Measurements from ENCODE around the gene C19orf12. TPM values are rescaled to one million over a fixed set of nuclear protein-coding genes. Genes with fewer than 3 reads are reported as not detected.

C19orf12 gene
- total RNA-seq, 4 donors from 2014 or later: 118 to 324 (median 167) TPM

- TF ChIP-seq CTCF (IDR thresholded peaks at IDR 0.05; ENCODE audit: low read depth): no peak
Measured at GRCh38 chr19:29712744-29713516, 2.1 kb downstream of the C19orf12 start.

GRCh38 chr19:29711584-29712132 is 3.4 kb downstream of the C19orf12 start:
- no peak for TF ChIP-seq CTCF (IDR thresholded peaks at IDR 0.05; ENCODE audit: low read depth)

GRCh38 chr19:29708554-29709439 is 6.3 kb downstream of the C19orf12 start:
- no peak for TF ChIP-seq CTCF (IDR thresholded peaks at IDR 0.05; ENCODE audit: low read depth)

GRCh38 chr19:29706635-29707034 is 8.4 kb downstream of the C19orf12 start:
- TF ChIP-seq CTCF (IDR thresholded peaks at IDR 0.05; ENCODE audit: low read depth): no peak

GRCh38 chr19:29705706-29706105 is 9.4 kb downstream of the C19orf12 start:
- TF ChIP-seq CTCF (IDR thresholded peaks at IDR 0.05; ENCODE audit: low read depth): no peak

GRCh38 chr19:29704562-29705558 is 10.2 kb downstream of the C19orf12 start:
- TF ChIP-seq CTCF (IDR thresholded peaks at IDR 0.05; ENCODE audit: low read depth): no peak
